ENCODE measurements around the gene STK32B.

DNA sequence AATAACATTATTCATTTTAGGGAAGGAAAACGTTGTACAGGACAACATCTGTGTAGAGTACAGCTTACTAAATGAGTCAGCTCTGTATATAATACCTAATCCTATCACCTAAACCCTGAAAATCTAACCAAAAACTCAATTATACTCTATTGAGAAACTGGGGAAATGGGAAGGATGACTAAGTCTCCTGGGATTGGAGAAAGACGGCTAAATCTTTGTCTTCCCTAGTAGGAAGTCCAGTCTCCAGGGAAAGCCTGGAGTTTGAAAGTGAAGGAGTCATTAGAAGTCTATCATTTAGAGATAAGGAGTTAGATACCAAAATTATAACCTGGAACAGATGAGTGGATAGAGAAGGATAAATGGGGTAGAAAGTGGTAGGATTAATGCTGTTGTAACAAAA, 286.5 kb downstream of the STK32B start:
- TF ChIP-seq, protein P1, sequence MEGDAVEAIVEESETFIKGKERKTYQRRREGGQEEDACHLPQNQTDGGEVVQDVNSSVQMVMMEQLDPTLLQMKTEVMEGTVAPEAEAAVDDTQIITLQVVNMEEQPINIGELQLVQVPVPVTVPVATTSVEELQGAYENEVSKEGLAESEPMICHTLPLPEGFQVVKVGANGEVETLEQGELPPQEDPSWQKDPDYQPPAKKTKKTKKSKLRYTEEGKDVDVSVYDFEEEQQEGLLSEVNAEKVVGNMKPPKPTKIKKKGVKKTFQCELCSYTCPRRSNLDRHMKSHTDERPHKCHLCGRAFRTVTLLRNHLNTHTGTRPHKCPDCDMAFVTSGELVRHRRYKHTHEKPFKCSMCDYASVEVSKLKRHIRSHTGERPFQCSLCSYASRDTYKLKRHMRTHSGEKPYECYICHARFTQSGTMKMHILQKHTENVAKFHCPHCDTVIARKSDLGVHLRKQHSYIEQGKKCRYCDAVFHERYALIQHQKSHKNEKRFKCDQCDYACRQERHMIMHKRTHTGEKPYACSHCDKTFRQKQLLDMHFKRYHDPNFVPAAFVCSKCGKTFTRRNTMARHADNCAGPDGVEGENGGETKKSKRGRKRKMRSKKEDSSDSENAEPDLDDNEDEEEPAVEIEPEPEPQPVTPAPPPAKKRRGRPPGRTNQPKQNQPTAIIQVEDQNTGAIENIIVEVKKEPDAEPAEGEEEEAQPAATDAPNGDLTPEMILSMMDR (conservative IDR thresholded peaks at IDR 0.05; ENCODE audit: low read length), result no peak
- TF ChIP-seq EZH2phosphoT487 (IDR thresholded peaks at IDR 0.05; ENCODE audit: borderline replicate concordance), result no peak

All from Loucy (cell line).